AG04450 (cell line): ENCODE data around the gene CSGALNACT2. TPM values are rescaled to one million over a fixed set of nuclear protein-coding genes. Genes with fewer than 3 reads are reported as not detected.

Experiments used
- CTCF ChIA-PET: fragments of 300-600, 350-600 bp; formaldehyde crosslinking; extraction: SDS; loops from one replicate; lab custom pipeline; 2022; ENCODE audit warnings: antibody characterized with exemption, inconsistent platforms; lab: Charles Lee
- POLR2A ChIA-PET: fragments of 350-600 bp; formaldehyde crosslinking; extraction: SDS; loops from one replicate; lab custom pipeline; 2021; ENCODE audit warnings: antibody characterized with exemption, inconsistent platforms; lab: Yijun Ruan, JAX
- DNase-seq: peaks from one replicate; pipeline ENCODE4 v3.0.0-alpha.2; 2011; ENCODE audit warnings: low read depth, low spot score
- H3K27ac ChIP-seq: one replicate; pipeline ENCODE4 v1.5.1; 2012; ENCODE audit warnings: low read depth, low read length, control low read depth
- H3K27me3 ChIP-seq: one replicate; pipeline ENCODE4 v1.6.0; 2012; ENCODE audit warnings: low read length; ENCODE audit not compliant: control insufficient read depth, insufficient read depth
- H3K4me3 ChIP-seq: 2 replicates; pipeline ENCODE4 v1.5.1; 2011; ENCODE audit warnings: mild to moderate bottlenecking, low read depth, low read length, control low read depth
- H3K9me3 ChIP-seq: 2 replicates; pipeline ENCODE4 v1.5.1; 2012; ENCODE audit warnings: low read length; ENCODE audit not compliant: control insufficient read depth, insufficient read depth
- CTCF ChIP-seq: IDR thresholded peaks from 2 replicates; pipeline ENCODE4 v1.5.1; 2011; ENCODE audit warnings: low read depth, low read length, control low read depth, inconsistent platforms
- polyA plus RNA-seq: library from polyadenylated mRNA; depleted of rRNA; stranded (reverse); fragments of >200 nt; gene quantifications from 2 replicates; pipeline ENCODE4 v1.2.3, GENCODE V29; 2011

Gene CSGALNACT2
- polyA plus RNA-seq, 1 experiment: 23.0 TPM

GRCh38 chr10:43158636-43159035, 20.4 kb downstream of the CSGALNACT2 start:
- ChIA-PET CTCF (no interaction called here), POLR2A (no interaction called here)
- no peak for TF ChIP-seq CTCF
- Histone ChIP-seq H3K4me3 (no peak overlapping the region), H3K27me3 (no peaks in the 10 kb centered on the region), H3K27ac (no peak overlapping the region), H3K9me3 (no peaks in the 10 kb centered on the region)
- no peak for DNase-seq

GRCh38 chr10:43160046-43160920, 22.0 kb downstream of the CSGALNACT2 start:
- ChIA-PET POLR2A (interaction anchor here (1.4 kb wide), 1 partner anchor 31 kb away, joined by 3 read pairs; no protein-coding TSS in a partner anchor), CTCF (interaction anchor here (0.9 to 1.0 kb wide), 3 partner anchors 10 to 44 kb away, joined by 3 to 4 read pairs (median 4); no protein-coding TSS in a partner anchor)
- Histone ChIP-seq H3K27me3 (no peaks in the 10 kb centered on the region), H3K9me3 (no peaks in the 10 kb centered on the region), H3K4me3 (no peak overlapping the region), H3K27ac (no peak overlapping the region)
- no peak for TF ChIP-seq CTCF
- no peak for DNase-seq

GRCh38 chr10:43160921-43161255, 22.6 kb downstream of the CSGALNACT2 start:
- no peak for TF ChIP-seq CTCF
- CTCF ChIA-PET: no interaction called here
- H3K9me3 ChIP-seq: no peaks in the 10 kb centered on the region
- DNase-seq: no peak
- H3K27ac ChIP-seq: no peak overlapping the region
- H3K4me3 ChIP-seq: no peak overlapping the region
- no peaks in the 10 kb centered on the region for H3K27me3 ChIP-seq
- POLR2A ChIA-PET: interaction anchor here (1.4 kb wide), 1 partner anchor 32 kb away, joined by 3 read pairs; no protein-coding TSS in a partner anchor

GRCh38 chr10:43162604-43163003, 24.4 kb downstream of the CSGALNACT2 start:
- CTCF ChIA-PET: interaction anchor here (1.5 kb wide), 1 partner anchor 10 kb away, joined by 3 read pairs; no protein-coding TSS in a partner anchor
- POLR2A ChIA-PET: no interaction called here
- Histone ChIP-seq H3K4me3 (no peak overlapping the region), H3K9me3 (no peaks in the 10 kb centered on the region), H3K27ac (no peak overlapping the region), H3K27me3 (no peaks in the 10 kb centered on the region)
- DNase-seq: no peak
- no peak for TF ChIP-seq CTCF

- no peak for DNase-seq
- Histone ChIP-seq H3K27me3 (no peaks in the 10 kb centered on the region), H3K4me3 (no peak overlapping the region), H3K9me3 (no peaks in the 10 kb centered on the region), H3K27ac (no peak overlapping the region)
- POLR2A ChIA-PET: no interaction called here
- no peak for TF ChIP-seq CTCF
- CTCF ChIA-PET: no interaction called here
These were observed 28.1 kb downstream of the CSGALNACT2 start for GRCh38 chr10:43166207-43166879.
